Central memory CD8-positive, alpha-beta T cell (primary cell): Measurements from ENCODE around the gene DTWD2.

Experiments
- ATAC-seq: fragments of 150-1000 bp; cut with Tn5 transposase; replicated peaks from 2 replicates; pipeline ENCODE4 v1.10.0; 2022; ENCODE audit warnings: mild to moderate bottlenecking, moderate FRiP score, moderate number of reproducible peaks; ENCODE audit not compliant: poor library complexity, severe bottlenecking; ENCODE audit errors: extremely low read depth
- DNase-seq, 2 donors: peaks; one replicate each; pipeline ENCODE4 v3.0.0; 2021; ENCODE audit warnings: low spot score in 2 of 2
- H3K27ac Mint-ChIP-seq: one replicate; pipeline ENCODE4 v1.8.0; 2022; ENCODE audit warnings: low read depth, mild to moderate bottlenecking, moderate library complexity, mixed read lengths
- H3K27me3 Mint-ChIP-seq: one replicate; pipeline ENCODE4 v1.8.0; 2022; ENCODE audit warnings: mixed read lengths
- H3K36me3 Mint-ChIP-seq: one replicate; pipeline ENCODE4 v1.8.0; 2022; ENCODE audit warnings: mild to moderate bottlenecking, moderate library complexity, mixed read lengths; ENCODE audit not compliant: insufficient read depth
- H3K4me1 Mint-ChIP-seq: one replicate; pipeline ENCODE4 v1.8.0; 2022; ENCODE audit warnings: mixed read lengths
- H3K4me3 Mint-ChIP-seq: one replicate; pipeline ENCODE4 v1.8.0; 2022; ENCODE audit warnings: mild to moderate bottlenecking, moderate library complexity, mixed read lengths
- H3K9me3 Mint-ChIP-seq: one replicate; pipeline ENCODE4 v1.8.0; 2022; ENCODE audit warnings: mixed read lengths

Gene DTWD2, protein sequence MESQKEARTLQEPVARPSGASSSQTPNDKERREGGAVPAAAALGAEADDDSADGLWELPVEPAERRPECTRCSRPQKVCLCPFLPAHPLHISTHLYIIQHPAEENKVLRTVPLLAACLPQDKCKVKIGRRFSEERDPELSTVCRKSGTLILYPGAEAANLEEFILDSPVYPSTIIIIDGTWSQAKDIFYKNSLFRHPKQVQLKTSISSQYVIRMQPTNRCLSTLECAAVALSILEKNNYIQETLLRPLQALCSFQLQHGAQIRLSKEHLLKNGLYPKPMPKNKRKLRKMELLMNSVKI

DNA sequence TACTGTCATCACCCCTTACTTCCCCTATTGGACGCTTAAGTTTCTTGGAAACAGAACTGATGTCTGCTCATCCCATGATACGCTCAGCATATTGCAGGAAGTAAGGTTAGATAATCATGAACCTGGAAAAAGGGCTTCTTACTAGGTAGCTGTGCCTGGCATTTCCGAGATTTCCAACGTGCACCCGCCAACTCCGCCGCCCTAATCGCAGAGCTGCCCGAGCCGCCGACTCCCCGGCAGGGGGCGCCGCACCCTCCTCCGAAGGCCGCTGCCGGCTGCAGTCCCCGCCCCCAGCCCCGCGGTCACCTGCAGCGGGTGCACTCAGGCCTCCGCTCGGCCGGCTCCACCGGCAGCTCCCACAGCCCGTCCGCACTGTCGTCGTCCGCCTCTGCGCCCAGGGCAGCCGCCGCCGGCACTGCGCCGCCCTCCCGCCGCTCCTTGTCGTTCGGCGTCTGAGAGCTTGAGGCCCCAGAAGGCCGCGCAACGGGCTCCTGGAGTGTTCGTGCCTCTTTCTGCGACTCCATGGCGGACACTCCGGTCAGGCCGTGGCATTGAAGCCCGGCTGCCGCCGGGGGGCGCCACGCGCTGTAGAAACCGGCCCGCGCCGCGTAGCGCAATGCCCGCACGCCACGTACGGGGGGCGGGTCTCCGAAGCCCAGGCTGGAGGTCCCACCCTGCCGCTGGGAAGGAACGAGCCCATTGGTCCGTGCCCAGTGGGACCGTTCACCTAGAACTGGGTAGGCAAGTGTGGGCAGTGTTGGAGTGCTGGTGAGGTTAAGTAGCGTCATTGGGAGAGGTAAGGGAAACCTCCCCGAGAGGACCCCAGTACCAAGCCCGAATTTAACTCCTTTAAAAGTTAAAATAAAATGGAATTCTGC lies at the start of gene DTWD2:
TSS of gene DTWD2 (minus strand) at position 560 of the 878 bp plus-strand sequence. CDS start at position 524, 36 bp downstream.
- Mint-ChIP-seq H3K4me3 (peak within 1 kb of the TSS; percentile 74), H3K27me3 (no peaks in the 10 kb centered on the region), H3K36me3 (peaks cover 10% of the 10 kb centered on the region), H3K9me3 (no peaks in the 10 kb centered on the region), H3K4me1 (peaks cover 17% of the 10 kb centered on the region), H3K27ac (no peak within 1 kb of the TSS)
- ATAC-seq (peak; percentile 93), DNase-seq (peak; percentile 87 to 88)

DNA sequence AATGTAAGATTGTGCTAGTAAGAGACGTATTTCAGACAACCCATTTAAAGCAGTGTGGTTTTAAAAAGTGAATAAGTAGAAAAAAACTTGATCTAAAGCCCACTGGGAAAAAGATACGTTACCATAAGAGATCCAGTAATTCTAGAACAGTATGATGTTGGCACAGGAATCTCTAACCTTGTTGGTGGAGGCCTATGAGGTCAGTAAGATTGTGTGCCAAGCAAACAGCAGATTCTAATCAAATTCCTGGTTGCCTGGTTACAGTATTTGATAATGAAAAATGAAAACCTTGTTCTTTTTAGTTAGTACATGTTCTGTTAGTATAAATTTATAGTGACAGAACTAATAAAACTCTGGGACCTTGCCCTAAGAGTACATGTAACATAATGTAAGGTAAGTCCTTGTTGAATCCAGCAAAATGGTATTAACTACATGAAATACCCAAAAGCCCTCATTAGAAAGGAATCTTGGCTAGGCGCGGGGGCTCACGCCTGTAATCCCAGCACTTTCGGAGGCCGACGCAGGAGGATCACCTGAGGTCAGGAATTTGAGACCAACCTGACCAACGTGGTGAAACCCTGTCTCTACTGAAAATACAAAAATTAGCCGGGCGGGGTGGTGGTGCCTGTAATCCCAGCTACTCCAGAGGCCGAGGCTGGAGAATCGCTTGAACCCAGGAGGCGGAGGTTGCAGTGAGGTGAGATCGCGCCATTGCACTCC lies 49.3 kb upstream of the DTWD2 start:
- Mint-ChIP-seq H3K27ac (no peak overlapping the region), H3K4me3 (no peak overlapping the region), H3K27me3 (no peaks in the 10 kb centered on the region), H3K36me3 (no peaks in the 10 kb centered on the region), H3K9me3 (no peaks in the 10 kb centered on the region), H3K4me1 (no peaks in the 10 kb centered on the region)
- DNase-seq (no peak), ATAC-seq (no peak)

DNA sequence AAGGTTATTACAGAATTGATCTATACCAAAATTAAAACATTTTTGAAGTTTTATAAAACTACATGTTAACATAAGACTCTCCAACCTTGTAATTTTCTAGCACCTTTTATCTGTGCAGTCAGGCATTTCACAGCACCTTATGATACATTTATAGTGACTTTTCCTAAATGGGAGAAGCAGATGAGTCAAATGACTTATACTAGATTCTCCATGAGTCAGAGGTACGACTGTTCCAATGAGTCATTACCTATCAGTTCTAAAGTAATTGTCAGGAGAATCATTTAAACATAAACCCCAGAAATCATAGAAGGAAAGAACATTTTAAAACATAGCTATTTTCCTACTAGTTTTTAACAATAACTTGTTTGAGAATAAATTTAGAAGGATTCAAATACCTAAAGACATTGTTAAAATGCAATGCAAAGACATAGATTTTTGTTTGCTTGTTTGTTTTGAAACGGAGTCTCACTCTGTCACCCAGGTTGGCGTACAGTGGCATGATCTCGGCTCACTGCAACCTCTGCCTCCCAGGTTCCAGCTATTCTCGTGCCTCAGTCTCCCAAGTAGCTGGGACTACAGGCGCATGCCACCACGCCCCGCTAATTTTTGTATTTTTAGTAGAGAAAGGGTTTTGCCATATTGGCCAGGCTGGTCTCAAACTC lies 47.9 kb upstream of the DTWD2 start:
- Mint-ChIP-seq H3K9me3 (no peaks in the 10 kb centered on the region), H3K27ac (no peak overlapping the region), H3K27me3 (no peaks in the 10 kb centered on the region), H3K36me3 (no peaks in the 10 kb centered on the region), H3K4me1 (peaks cover 10% of the 10 kb centered on the region), H3K4me3 (no peak overlapping the region)
- ATAC-seq = no peak
- no peak for DNase-seq

DNA sequence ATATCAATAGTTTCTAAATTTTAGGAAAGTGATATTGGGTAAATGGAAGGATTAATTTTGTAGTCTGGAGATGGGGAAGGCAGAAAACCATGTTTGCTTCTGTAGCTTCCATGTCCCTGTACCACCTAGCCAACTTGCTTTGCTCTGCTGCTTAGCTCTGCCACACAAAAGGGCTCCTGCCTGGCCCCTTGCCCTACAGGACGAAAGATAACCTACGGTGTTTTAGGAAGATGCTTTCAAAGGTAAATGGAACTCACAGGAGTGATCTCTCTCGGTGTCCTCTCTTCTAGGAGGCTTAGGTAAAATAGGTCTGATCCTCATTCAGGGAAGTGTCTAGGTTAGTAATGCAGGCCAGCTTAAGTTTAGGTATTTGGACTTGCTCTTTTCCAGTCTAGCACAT lies 44.8 kb upstream of the DTWD2 start:
- no peak for DNase-seq
- no peak overlapping the region for H3K27ac Mint-ChIP-seq

DNA sequence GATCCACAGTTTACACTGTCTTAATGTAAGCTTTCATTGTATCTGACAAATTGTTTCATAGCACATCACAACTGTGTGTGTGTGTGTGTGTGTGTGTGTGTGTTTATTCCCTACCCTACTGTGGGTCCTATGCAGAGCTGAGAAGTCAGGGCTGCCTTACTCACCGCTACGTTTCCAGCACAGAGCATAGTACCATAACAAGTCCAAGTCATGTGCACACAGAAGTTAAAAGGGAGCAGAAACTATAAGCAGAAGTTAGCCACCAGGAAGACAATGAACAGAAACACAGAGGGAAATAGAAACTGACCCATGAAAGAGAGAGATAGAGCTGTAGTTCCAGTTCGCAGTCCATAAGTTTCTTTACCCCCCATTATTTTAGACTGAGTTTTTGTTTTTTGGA lies 44.3 kb upstream of the DTWD2 start:
- Mint-ChIP-seq H3K9me3 (no peaks in the 10 kb centered on the region), H3K4me1 (peaks cover 16% of the 10 kb centered on the region), H3K36me3 (no peaks in the 10 kb centered on the region), H3K27me3 (no peaks in the 10 kb centered on the region), H3K27ac (no peak overlapping the region), H3K4me3 (no peak overlapping the region)
- ATAC-seq = no peak
- DNase-seq = no peak

More for the DNA sequence above, 44.8 kb upstream of the DTWD2 start:
- H3K4me1 Mint-ChIP-seq = peaks cover 16% of the 10 kb centered on the region
- no peaks in the 10 kb centered on the region for H3K9me3 Mint-ChIP-seq
- no peaks in the 10 kb centered on the region for H3K36me3 Mint-ChIP-seq
- ATAC-seq = no peak
- no peak overlapping the region for H3K4me3 Mint-ChIP-seq
- H3K27me3 Mint-ChIP-seq = no peaks in the 10 kb centered on the region

DNA sequence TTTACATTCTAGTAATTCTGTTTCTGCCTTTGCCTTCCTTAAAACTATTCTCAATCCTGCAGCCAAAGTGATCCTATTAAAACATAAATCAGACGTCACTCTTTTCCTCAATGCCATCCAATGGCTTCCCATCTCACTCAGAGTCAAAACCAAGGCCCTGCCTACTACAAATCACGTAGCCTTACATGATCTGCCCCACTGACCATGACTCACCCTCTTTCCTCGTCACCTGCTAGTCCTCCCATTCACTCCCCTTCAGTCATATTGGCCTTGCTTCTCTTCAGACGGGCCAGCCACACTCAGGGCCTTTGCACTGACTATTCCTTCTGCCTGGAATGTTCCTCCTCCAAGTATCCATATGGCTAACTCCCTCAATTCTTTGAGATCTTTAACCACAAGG lies 43.6 kb upstream of the DTWD2 start:
- DNase-seq (no peak), ATAC-seq (no peak)
- Mint-ChIP-seq H3K27me3 (no peaks in the 10 kb centered on the region), H3K27ac (no peak overlapping the region), H3K36me3 (no peaks in the 10 kb centered on the region), H3K4me3 (no peak overlapping the region), H3K4me1 (peaks cover 16% of the 10 kb centered on the region), H3K9me3 (no peaks in the 10 kb centered on the region)

DNA sequence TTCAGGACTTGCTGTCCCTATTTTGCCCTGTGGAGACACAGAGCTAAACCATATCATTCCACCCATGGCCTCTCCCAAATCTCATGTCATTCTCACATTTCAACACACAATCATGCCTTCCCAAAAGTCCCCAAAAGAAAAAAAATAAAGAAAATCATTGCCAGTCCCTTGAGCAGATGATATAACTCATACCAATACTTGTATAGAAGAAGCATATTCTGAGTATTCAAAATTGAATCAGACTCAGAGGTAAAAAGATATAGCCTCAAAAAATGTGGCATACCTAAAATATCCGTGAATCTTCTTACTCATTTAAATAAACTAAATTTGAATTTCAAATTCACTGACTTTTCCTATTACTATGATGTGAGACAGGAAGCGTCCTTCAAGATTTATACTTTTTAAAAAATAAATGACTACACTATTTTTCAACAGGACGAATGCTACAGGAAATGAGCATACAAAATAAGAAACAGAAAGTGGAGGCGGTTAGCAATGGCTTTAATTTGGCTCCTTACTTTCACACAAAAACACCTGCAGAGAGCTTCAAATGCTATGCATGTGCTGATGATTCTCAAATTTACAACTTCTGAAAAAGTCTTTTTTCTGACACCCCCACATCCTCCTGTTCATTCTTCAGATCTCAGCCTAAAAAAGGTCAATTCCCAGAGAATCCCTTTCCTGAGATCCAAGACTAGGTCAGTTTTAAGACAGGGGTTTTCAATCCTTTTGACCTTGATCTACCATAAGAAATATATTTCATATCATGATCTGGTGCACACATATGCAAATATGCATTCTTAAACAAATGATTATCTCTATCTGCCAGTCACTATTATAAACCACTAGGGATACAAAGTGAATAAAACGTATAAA lies 42.9 kb upstream of the DTWD2 start:
- peaks cover 16% of the 10 kb centered on the region for H3K4me1 Mint-ChIP-seq
- H3K27me3 Mint-ChIP-seq = no peaks in the 10 kb centered on the region
- H3K4me3 Mint-ChIP-seq = no peak overlapping the region
- H3K9me3 Mint-ChIP-seq = no peaks in the 10 kb centered on the region
- ATAC-seq (no peak), DNase-seq (no peak)
- no peaks in the 10 kb centered on the region for H3K36me3 Mint-ChIP-seq
- H3K27ac Mint-ChIP-seq = peak overlapping the region; percentile 26

DNA sequence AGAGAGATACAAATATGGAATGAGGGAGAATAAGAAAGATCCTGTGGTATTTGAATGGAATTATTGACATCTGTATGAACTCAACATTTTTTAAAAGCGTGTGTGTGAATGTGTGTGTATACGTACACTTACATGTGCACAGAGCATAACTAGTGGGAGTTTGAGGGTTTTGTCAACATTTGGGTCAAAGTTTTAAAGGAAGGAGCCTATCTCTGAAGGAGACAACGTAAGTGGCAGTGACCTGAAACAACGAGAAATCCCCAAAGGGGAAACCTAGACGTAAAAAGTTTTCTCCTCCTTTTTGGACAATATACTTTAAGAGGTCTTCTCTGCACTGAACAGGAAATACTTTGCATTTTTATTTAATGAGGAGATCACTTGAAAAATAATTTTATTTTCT lies 40.2 kb upstream of the DTWD2 start:
- H3K27ac Mint-ChIP-seq = no peak overlapping the region
- no peak overlapping the region for H3K4me3 Mint-ChIP-seq

DNA sequence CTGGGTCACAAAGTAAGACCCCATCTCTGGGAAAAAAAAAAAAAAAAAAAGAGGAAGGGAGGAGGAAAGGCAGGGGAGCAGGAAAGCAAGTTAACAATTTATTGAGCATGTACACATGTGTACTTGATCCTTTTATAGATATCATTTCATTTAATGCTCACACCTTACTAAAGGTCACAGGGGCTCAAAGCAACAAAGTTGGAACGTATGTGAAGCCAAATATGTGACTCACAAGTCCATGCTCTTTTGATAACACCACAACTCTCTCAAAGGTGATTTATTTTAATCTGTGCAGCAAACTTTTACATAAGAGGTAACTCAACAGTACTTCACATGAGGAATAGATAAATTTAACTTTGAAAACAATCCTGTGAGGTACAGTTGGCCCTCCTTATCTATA lies 34.4 kb upstream of the DTWD2 start:
- no peak overlapping the region for H3K27ac Mint-ChIP-seq
- H3K4me3 Mint-ChIP-seq = no peak overlapping the region
- ATAC-seq = no peak
- H3K9me3 Mint-ChIP-seq = no peaks in the 10 kb centered on the region
- DNase-seq = no peak
- no peaks in the 10 kb centered on the region for H3K4me1 Mint-ChIP-seq
- no peaks in the 10 kb centered on the region for H3K36me3 Mint-ChIP-seq
- H3K27me3 Mint-ChIP-seq = no peaks in the 10 kb centered on the region

More for the DNA sequence above, 40.2 kb upstream of the DTWD2 start:
- H3K9me3 Mint-ChIP-seq = no peaks in the 10 kb centered on the region
- no peaks in the 10 kb centered on the region for H3K27me3 Mint-ChIP-seq
- H3K4me1 Mint-ChIP-seq = peaks cover 16% of the 10 kb centered on the region
- ATAC-seq = no peak
- no peaks in the 10 kb centered on the region for H3K36me3 Mint-ChIP-seq
- no peak for DNase-seq

DNA sequence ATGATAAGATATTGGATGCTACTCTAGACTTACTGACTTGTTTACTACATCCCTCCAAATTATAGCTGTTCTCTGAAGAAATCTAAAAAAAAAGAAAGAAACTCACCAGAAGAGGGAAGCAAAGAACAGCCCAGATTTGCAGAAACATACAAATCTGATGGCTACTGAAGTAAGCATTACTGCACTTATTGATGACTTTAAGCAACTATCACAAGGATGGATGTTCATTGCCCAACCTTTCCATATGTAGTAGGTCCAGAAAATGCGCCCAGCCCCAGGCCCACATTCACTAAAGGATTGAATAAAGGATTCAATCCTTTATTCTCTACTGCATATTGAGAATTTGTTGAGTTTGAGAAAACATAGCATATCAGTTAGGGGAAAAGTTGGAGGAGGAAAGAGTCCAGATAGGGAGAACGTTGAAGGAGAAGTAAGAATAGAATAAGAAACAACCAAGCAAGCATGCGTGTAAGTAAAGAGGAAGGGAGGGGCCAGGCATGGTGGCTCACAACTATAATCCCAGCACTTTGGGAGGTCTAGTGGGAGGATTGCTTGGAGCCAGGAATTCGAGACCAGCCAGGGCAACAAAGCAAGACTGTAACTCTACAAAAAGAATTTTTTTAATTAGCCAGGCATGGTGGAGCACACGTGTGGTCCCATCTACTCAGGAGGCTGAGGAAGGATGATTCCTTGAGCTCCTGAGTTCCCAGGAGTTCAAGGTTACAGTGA lies 33.8 kb upstream of the DTWD2 start:
- no peaks in the 10 kb centered on the region for H3K27me3 Mint-ChIP-seq
- no peak overlapping the region for H3K4me3 Mint-ChIP-seq
- H3K27ac Mint-ChIP-seq = no peak overlapping the region
- DNase-seq (no peak), ATAC-seq (no peak)
- no peaks in the 10 kb centered on the region for H3K4me1 Mint-ChIP-seq
- no peaks in the 10 kb centered on the region for H3K9me3 Mint-ChIP-seq
- H3K36me3 Mint-ChIP-seq = no peaks in the 10 kb centered on the region

DNA sequence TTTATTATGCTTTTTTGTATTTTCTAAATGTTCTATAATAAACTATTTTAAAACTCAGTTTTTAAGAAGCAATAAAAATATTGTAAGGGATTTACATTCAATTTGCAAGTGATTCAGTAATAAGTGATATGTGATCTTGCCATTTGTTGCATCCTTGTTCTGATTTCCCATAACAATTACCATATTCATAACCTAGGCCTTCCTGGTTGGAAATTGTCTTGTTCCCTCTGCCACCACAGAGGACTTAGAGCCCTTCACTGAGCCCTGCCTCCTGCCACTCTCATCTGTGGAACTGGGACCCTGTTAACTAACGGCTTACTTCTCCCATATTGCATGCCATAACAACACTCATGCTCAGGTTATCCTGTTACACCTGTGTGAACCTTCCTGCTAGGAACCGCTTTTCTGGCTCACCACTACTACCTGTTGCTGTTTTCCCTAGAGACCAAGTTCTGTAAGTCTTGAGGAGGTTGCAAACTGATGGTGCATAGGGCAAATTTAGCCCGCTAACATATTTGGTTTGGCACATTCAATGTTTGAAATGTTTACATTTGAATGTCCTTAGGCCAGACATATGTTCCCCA lies 32.9 kb upstream of the DTWD2 start:
- H3K27me3 Mint-ChIP-seq = no peaks in the 10 kb centered on the region

More for the DNA sequence above, 32.9 kb upstream of the DTWD2 start:
- H3K27ac Mint-ChIP-seq = no peak overlapping the region
- no peak for ATAC-seq
- H3K4me3 Mint-ChIP-seq = no peak overlapping the region
- H3K4me1 Mint-ChIP-seq = no peaks in the 10 kb centered on the region
- H3K9me3 Mint-ChIP-seq = no peaks in the 10 kb centered on the region
- DNase-seq = no peak
- H3K36me3 Mint-ChIP-seq = no peaks in the 10 kb centered on the region
